Stimulated activated CD8-positive, alpha-beta memory T cell treated with anti-CD3 and anti-CD28 coated beads, Interleukin-2, amount 100 ng/mL, for 48 hours (primary cell): ENCODE results near the gene PCSK6.
"Not testable (repeated sequence)": the region's sequence is repeated elsewhere in the genome, so short reads cannot be mapped to it uniquely, and the experiment has no call there.

ENCODE experiments used
- DNase-seq, 2 donors: peaks; one replicate each; pipeline ENCODE4 v3.0.0-alpha.2; 2020; ENCODE audit warnings: low read depth in 2 of 2

Gene PCSK6

DNA sequence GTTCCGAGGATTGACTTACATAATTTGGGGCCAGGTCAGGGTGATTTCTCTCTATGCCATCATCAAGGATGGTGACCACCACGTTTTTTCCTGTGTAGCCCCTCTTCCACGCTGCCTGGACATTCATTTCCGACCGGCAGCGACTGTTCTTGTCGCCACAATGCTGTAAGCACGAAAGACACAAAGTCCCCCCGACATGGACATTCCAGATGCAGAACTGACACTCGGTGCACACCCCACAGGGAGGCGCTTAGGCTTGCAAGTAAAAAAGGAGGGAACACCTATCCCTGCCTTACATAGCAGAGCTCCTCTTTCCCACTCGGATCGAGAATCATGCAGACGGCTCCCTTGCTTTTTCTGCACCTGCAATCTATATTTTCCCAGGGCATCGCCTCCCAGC lies 58.2 kb downstream of the PCSK6 start:
- DNase-seq = no peak

DNA sequence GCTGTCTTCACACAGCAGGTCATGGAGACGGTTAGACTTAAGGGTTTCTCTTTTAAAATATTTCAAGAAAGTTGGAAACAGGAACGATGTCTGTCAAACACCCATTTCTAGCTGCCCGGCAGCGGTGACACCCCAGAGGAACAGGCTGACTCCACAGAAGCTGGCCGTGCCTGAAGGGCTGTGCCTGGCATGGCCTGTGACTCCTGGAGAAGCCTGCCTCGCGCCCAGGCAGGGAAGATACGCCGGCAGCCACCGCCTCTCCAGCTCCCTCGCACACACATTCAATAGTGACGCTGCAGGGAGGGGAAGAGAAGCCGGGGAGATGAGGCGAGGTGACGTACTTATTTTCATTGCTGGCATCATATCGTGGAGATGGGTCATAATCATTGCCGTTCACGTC lies 59.9 kb downstream of the PCSK6 start:
- DNase-seq = no peak

DNA sequence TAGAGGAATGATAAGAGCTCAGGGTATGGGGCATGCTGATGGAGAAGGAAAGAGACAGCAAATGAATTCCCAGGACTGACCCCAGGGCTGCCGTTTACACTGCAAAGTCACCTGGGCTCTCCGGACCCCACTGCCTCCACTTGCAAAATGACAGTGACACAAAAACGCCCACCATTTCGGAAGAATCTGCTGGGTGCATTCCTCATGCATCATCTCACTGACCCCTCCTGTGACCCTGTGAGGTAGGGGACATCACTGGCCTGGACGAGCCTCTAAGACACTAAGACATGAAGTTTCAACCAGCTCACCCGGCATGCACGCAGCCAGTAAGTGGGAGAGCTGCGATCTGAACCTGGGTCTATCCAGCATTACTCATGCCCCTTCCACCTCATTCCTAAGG lies 60.3 kb downstream of the PCSK6 start:
- DNase-seq = no peak

DNA sequence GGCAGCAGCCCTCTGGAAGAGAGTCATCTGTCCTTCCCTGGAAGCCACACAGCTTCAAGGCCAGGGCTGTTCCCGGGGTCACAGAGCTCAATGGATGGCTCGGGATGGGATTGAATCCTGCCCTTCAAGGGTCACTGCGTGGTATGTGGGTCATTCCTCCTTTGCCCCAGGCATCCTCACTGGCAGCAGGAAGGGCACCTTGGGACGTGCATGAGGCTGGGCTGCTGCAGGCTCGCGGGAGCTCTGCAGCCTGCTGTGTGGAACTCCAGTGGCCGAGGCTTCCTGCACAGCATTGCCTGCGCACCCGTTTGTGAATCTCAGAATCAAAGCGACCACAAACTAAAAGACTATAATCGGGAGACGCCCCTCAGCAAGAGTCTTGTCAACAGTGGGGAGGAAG lies 60.7 kb downstream of the PCSK6 start:
- DNase-seq = no peak

- DNase-seq = no peak
Observed at GRCh38 chr15:101427606-101428487, 61.7 kb downstream of the PCSK6 start.

DNA sequence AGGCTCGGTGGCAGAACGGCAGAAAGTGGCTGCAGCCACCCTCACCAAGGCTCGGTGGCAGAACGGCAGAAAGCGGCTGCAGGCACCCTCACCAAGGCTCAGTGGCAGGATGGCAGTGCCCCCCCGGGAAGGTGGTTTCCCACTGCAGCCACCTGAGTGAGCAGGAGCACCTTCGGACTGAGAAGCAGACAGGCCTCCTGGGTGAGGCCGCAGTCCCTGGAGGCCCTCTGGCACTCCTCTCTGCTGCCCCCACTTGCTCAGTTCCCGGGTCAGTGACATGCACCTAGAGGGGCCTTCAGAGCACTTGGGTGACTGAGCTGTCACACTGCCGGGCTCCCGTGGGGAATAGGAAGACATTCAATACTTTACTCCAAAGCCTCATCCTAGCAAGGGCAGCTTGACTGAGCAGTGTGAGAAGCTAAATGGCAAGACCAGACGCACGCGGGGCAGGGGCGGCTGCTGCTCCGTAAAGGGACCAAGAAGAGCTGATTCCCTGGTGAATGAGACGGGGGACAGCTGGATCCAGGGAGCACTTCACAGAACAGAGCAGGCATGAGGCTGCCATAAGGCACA lies 62.7 kb downstream of the PCSK6 start:
- DNase-seq = no peak

DNA sequence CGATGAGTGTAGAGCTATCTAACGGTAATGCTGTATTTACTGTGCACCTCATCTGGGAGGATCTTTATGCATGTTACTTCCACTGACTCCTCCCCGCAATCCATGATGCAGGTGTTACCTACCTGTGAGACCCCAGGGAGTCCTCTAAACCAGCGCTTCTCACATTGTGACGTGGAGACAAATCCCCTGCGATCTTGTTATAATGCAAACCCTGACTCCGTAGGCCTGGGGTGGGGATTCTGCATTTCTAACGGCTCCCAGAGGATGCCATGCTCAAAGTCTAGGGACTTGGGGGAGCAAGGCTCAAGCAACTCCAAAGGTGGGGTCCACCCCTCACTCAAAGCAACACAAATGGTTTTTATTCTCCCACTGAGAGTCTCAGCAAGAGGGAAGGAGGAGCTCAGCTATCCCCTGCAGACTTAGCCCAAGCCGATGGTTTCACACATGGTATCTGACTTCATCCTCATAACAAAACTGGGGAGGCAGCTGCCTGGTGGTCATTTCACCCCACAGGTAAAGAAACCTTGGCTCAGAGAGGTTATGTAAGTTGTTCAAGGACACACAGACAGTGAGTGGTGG lies 63.6 kb downstream of the PCSK6 start:
- DNase-seq = no peak

DNA sequence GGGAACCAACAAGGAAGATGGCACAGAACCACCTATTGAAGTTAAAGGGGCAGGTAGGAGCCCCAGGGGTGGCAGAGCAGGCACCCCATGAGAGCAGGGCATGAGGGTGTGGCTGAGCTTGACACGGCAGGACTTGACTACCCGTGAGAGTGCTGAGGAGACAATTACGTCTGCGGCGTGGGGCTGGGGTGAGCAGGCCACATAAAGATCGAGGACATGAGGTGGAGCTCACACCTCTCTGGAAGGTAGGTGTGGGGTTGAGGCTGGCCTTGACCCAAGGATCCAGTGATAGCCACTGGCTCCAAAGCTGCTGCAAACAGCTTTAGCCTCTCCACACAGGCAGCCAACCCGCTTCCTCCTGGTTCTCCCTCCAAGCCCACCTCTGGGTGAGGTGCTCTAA lies 64.5 kb downstream of the PCSK6 start:
- no peak for DNase-seq

GRCh38 chr15:101420232-101420631 lies 69.3 kb downstream of the PCSK6 start:
- no peak for DNase-seq

GRCh38 chr15:101416475-101416874 lies 73.0 kb downstream of the PCSK6 start:
- not testable (repeated sequence) for DNase-seq

DNA sequence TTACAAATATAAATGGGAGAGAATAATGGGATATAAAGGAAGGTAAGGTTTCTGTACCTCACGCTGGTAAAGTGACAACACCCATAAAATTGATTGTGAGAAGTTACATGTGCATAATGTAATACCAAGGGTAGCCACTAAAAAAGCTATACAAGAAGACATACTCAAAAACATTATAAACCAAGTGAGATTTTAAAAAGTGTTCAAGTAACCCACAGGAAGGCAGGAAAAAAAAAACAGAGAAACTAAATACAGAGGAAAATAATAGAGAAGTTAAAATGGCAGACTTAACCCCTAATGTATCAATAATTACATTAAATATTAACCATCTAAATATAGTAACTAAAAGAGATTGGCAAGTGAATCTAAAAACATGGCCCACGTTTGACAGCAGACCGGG lies 76.3 kb downstream of the PCSK6 start:
- no peak for DNase-seq

- no peak for DNase-seq
Observed at GRCh38 chr15:101411581-101411980, 77.9 kb downstream of the PCSK6 start.

DNA sequence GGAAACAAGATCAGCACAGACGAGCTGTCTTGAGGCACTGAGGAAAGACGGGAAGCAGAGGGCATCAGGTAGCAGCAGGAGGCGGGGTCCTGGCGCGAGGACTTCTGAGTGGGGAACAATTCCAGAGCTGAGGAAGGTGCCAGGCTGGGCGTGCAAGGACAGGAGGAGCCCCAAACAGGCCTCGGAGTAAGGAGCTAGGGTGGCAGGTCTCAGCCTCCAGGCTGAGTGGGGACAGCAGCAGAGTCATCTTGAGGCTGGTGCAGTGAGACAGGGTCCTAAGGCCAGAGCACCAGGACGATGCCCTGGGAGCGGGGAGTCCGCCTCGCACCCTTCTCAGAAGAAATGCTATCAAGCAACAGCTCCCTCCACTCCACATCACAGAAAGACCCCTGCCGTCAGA lies 78.4 kb downstream of the PCSK6 start:
- DNase-seq = no peak

GRCh38 chr15:101410612-101411011 lies 78.9 kb downstream of the PCSK6 start:
- DNase-seq = no peak

- no peak for DNase-seq
Observed at GRCh38 chr15:101409621-101410020, 79.9 kb downstream of the PCSK6 start.

GRCh38 chr15:101407966-101408775 lies 81.3 kb downstream of the PCSK6 start:
- no peak for DNase-seq

GRCh38 chr15:101407439-101407838 lies 82.1 kb downstream of the PCSK6 start:
- no peak for DNase-seq

DNA sequence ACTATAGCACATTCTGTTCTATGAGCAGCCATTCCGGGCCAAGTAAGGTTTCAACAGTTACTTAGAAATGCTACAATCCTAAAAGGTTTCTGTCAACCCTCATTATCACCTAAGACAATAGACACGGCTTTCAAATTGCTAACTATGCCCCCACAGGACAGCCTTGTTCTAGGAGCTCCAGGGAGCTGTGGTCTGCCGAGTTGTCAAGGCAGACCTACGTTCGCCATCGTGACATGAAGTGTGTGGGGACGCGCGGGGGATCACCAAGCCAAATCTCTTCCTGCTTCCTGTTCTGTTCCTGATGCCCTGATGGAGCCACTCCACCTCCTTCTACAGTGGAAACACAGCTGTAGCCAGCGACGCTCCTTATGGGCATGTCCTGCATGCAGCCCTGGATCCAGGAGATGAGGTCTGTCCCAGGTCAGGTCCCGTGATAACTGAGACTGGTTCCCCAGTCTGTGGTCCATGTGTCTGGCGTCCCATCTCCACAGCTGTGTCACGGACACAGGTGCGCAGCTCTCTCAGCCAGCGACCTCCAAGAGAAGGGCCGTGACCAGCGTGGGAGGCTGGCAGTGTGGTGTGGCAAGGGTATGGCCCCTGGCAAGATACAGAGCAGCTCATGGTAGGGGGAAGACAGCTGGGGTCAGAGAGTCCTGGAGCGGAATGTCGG lies 82.8 kb downstream of the PCSK6 start:
- no peak for DNase-seq

- DNase-seq = no peak
Observed at GRCh38 chr15:101406036-101406435, 83.5 kb downstream of the PCSK6 start.

DNA sequence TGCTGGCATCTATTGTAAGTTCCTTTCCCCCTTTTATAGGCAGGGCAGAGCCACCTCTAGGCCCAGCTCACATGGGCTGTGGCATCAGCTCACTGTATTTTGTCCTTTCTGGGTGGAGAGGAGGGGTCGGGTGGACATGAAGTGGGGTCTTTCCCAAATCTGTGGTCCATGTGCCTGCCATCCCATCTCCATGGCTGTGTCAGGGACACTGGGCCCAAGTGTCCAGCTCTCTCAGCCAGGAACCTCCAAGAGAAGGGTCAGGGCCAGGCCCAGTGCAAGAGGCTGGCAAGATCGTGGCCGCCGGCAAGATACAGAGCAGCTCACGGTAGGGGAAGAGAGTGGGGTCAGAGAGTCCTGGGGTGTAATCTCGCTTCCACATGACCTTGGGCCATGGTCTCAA lies 85.3 kb downstream of the PCSK6 start:
- no peak for DNase-seq

DNA sequence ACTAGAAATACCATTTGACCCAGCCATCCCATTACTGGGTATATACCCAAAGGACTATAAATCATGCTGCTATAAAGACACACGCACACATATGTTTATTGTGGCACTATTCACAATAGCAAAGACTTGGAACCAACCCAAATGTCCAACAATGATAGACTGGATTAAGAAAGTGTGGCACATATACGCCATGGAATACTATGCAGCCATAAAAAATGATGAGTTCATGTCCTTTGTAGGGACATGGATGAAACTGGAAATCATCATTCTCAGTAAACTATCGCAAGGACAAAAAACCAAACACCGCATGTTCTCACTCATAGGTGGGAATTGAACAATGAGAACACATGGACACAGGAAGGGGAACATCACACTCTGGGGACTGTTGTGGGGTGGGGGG lies 86.6 kb downstream of the PCSK6 start:
- DNase-seq = not testable (repeated sequence)

DNA sequence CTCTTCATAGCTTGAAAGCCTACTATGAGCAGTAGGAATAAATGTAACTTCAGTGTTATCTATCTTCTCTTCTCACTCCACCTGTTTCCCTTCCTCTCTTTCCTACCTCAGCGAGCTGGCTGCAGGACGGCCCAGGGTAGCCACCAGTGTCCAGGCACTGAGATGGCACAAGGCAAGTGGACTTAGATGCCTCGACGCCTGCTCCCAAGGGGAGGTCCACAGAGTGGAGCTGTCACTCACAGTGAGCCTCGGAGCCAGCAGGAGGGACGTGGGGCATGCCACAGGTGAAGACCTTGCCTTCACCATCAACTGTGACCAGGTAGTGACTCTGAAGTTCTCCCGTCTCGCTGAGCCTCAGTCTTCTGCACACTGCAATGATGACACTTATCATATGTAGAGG lies 88.2 kb downstream of the PCSK6 start:
- no peak for DNase-seq
